Cardiac muscle cell (in vitro differentiated cells and primary cell): ENCODE measurements around the gene RICTOR. TPM values are rescaled to one million over a fixed set of nuclear protein-coding genes. Genes with fewer than 3 reads are reported as not detected.

Source experiments
- DNase-seq, 2 donors: peaks; one replicate each; pipeline versions ENCODE4 v3.0.0 to v3.0.0-alpha.2; 2010 to 2017; ENCODE audit warnings: low read depth in 1 of 2, low spot score in 1 of 2
- H3K27ac ChIP-seq: fragments of 200-600 bp; sonication (generic); 2 replicates; pipeline ENCODE4 v1.5.1; 2016
- H3K27me3 ChIP-seq: fragments of 200-600 bp; sonication (generic); 2 replicates; pipeline ENCODE4 v1.6.0; 2016; ENCODE audit warnings: control low read depth
- H3K36me3 ChIP-seq: fragments of 200-600 bp; sonication (generic); 2 replicates; pipeline ENCODE4 v1.5.1; 2016; ENCODE audit warnings: control low read depth
- H3K4me1 ChIP-seq: fragments of 200-600 bp; sonication (generic); 2 replicates; pipeline ENCODE4 v1.8.1; 2017; ENCODE audit warnings: low read depth, mild to moderate bottlenecking, mixed run types
- H3K4me3 ChIP-seq: fragments of 200-600 bp; sonication (generic); 2 replicates; pipeline ENCODE4 v1.5.1; 2016; ENCODE audit warnings: mild to moderate bottlenecking
- H3K9me3 ChIP-seq: fragments of 200-600 bp; sonication (generic); 2 replicates; pipeline ENCODE4 v1.5.1; 2017; ENCODE audit warnings: low read depth, mild to moderate bottlenecking, control low read depth
- polyA plus RNA-seq: library from polyadenylated mRNA; unstranded; fragments of >200 nt; fragmentation: Nextera tagmentation; extraction: Ambion mirVana; gene quantifications from 2 replicates; pipeline ENCODE4 v1.2.1, GENCODE V29; 2016
- total RNA-seq: library from RNA; depleted of rRNA; stranded (reverse); fragments of >200 nt; gene quantifications from 2 replicates; pipeline ENCODE4 v1.2.3, GENCODE V29; 2016
- TF ChIP-seq, protein P1 (sequence below): IDR thresholded peaks from 2 replicates; pipeline ENCODE4 v1.5.1; 2012; ENCODE audit warnings: low read depth, mild to moderate bottlenecking, low read length

The RICTOR gene
- total and polyA plus RNA-seq, 2 experiments from 2014 or later = 6.0 to 20.6 TPM

- Histone ChIP-seq H3K4me3 (no peak overlapping the region), H3K27ac (no peak overlapping the region), H3K9me3 (no peaks in the 10 kb centered on the region), H3K36me3 (no peaks in the 10 kb centered on the region), H3K27me3 (peaks cover 8% of the 10 kb centered on the region), H3K4me1 (no peaks in the 10 kb centered on the region)
- TF ChIP-seq, protein P1, sequence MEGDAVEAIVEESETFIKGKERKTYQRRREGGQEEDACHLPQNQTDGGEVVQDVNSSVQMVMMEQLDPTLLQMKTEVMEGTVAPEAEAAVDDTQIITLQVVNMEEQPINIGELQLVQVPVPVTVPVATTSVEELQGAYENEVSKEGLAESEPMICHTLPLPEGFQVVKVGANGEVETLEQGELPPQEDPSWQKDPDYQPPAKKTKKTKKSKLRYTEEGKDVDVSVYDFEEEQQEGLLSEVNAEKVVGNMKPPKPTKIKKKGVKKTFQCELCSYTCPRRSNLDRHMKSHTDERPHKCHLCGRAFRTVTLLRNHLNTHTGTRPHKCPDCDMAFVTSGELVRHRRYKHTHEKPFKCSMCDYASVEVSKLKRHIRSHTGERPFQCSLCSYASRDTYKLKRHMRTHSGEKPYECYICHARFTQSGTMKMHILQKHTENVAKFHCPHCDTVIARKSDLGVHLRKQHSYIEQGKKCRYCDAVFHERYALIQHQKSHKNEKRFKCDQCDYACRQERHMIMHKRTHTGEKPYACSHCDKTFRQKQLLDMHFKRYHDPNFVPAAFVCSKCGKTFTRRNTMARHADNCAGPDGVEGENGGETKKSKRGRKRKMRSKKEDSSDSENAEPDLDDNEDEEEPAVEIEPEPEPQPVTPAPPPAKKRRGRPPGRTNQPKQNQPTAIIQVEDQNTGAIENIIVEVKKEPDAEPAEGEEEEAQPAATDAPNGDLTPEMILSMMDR = no peak
- no peak for DNase-seq
Observed at GRCh38 chr5:39118638-39119037, 44.4 kb upstream of the RICTOR start.

GRCh38 chr5:39117401-39117800 lies 43.2 kb upstream of the RICTOR start:
- Histone ChIP-seq H3K9me3 (no peaks in the 10 kb centered on the region), H3K27me3 (no peaks in the 10 kb centered on the region), H3K4me3 (no peak overlapping the region), H3K27ac (no peak overlapping the region), H3K36me3 (no peaks in the 10 kb centered on the region), H3K4me1 (no peaks in the 10 kb centered on the region)
- TF ChIP-seq, protein P1 = no peak
- DNase-seq = peak in 1 of 2 donors; percentile 13

- Histone ChIP-seq H3K27ac (no peak overlapping the region), H3K4me3 (no peak overlapping the region), H3K27me3 (no peaks in the 10 kb centered on the region), H3K36me3 (no peaks in the 10 kb centered on the region), H3K4me1 (no peaks in the 10 kb centered on the region), H3K9me3 (no peaks in the 10 kb centered on the region)
- no peak for DNase-seq
- TF ChIP-seq, protein P1 = no peak
Observed at GRCh38 chr5:39116344-39117170, 42.4 kb upstream of the RICTOR start.

DNA sequence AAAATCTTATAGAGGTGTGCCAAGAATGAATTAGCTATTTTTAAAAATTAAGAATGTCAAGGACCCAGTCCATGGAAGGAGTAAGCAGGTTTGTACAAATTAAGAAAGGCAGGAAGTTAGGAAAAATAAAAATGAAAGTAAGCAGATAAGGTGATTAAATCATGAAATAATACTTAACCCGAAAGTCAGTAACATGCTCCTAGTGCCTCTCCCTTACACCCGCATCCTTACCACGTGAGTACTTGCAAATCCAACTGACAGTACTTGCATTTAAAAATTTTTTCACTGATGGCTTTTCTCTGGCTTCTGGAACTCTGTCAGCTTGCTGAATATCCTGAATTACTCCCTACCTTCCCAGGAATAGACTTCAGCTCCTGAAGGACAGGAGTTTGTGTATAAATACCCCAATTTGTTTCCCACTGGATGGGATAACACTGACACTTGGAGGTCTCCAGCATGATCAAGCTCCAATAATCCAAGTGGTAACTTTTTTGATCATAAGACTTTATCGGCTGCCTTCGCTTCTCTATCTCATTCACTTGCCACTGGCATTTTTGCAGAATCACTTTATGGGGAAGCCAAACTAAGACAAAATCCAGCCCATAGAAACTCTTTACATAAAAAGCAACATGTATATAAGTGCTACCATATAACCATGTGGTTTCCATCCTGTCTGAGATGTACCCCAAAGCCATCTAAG lies 41.6 kb upstream of the RICTOR start:
- Histone ChIP-seq H3K9me3 (no peaks in the 10 kb centered on the region), H3K27me3 (no peaks in the 10 kb centered on the region), H3K27ac (no peak overlapping the region), H3K4me1 (no peaks in the 10 kb centered on the region), H3K4me3 (no peak overlapping the region), H3K36me3 (no peaks in the 10 kb centered on the region)
- DNase-seq = no peak
- TF ChIP-seq, protein P1 = no peak

DNA sequence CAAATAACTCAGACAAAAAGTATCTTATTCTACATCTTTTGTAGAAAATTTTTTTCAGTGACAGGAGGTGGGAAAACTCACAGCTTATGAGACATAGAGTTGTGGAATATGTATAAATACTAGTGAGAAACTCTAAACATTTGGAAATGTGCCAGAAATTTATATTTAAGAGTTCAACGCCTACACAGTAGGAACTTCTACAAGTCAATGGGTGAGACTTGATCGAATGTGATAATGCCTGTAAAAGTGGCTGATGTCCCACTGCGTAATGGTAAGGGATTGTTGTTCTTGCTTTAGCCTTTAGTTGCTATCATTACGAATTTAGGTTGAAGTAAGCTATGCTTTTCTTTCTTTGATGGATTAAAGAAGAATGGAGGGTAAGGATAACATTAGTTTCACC lies 40.0 kb upstream of the RICTOR start:
- TF ChIP-seq, protein P1 = no peak
- Histone ChIP-seq H3K4me3 (no peak overlapping the region), H3K4me1 (no peaks in the 10 kb centered on the region), H3K9me3 (no peaks in the 10 kb centered on the region), H3K27ac (no peak overlapping the region), H3K27me3 (no peaks in the 10 kb centered on the region), H3K36me3 (no peaks in the 10 kb centered on the region)
- no peak for DNase-seq
